ENCODE measurements around the gene BCKDHB.

DNA sequence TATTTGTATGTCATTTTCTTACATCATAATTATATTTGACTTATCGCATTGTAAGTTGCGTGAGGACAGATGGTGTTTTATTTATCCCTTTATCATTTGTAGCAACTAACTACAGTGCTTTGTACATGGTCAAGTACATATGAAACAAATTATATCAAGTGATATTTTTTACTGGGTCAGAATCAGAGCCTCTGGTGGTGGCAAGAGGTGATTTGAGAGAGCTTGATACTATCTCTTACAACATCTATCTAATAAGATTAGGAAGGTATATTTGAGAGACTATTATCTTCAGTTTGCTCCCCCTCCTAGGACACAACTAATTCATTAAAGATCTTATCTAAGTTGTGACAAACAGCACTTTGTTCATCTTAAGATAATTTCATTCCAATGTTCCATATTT is 47.7 kb downstream of the BCKDHB start:
- TF ChIP-seq, protein P1, sequence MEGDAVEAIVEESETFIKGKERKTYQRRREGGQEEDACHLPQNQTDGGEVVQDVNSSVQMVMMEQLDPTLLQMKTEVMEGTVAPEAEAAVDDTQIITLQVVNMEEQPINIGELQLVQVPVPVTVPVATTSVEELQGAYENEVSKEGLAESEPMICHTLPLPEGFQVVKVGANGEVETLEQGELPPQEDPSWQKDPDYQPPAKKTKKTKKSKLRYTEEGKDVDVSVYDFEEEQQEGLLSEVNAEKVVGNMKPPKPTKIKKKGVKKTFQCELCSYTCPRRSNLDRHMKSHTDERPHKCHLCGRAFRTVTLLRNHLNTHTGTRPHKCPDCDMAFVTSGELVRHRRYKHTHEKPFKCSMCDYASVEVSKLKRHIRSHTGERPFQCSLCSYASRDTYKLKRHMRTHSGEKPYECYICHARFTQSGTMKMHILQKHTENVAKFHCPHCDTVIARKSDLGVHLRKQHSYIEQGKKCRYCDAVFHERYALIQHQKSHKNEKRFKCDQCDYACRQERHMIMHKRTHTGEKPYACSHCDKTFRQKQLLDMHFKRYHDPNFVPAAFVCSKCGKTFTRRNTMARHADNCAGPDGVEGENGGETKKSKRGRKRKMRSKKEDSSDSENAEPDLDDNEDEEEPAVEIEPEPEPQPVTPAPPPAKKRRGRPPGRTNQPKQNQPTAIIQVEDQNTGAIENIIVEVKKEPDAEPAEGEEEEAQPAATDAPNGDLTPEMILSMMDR (IDR thresholded peaks at IDR 0.05) = no peak
- no peak for TF ChIP-seq ELF1 (IDR thresholded peaks at IDR 0.05)
- TF ChIP-seq RFX5 (IDR thresholded peaks at IDR 0.05; ENCODE audit: low read length) = no peak

All from SK-N-SH (cell line).